HG03432 (cell line): ENCODE measurements around the gene TMEM81.

Experiments used
- ATAC-seq: cut with Tn5 transposase; IDR thresholded peaks from one replicate; pipeline ENCODE4 v1.9.1; 2021; ENCODE audit warnings: mild to moderate bottlenecking, moderate library complexity; ENCODE audit not compliant: unreplicated experiment

The TMEM81 gene

GRCh38 chr1:205038132-205038786, 46.0 kb downstream of the TMEM81 start:
- no peak for ATAC-seq

DNA sequence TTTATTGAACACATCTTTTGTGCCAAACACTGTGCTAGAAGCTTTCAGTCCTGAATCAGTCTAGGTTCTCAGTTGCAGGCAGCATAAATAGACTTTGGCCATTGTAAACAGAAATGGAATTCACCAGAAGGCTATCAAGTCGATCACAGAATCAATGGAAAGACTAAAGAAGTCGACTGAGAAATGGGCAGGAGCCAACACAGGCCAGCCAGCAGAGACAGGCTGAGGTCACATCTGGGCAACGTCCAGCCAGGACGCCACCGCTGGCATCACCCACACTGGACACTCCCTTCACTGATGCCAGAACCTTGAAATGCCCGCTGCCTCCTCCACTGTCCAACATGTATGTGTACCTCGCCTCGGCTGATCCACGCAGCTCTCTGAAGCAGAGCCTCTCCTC, 46.7 kb downstream of the TMEM81 start:
- ATAC-seq = no peak
